ENCODE measurements around the gene FUT6.
A peak's percentile ranks its signal among the peaks of the same experiment; 100 is the strongest.
"Not testable (repeated sequence)": the region's sequence is repeated elsewhere in the genome, so short reads cannot be mapped to it uniquely, and the experiment has no call there.

The FUT6 gene

DNA sequence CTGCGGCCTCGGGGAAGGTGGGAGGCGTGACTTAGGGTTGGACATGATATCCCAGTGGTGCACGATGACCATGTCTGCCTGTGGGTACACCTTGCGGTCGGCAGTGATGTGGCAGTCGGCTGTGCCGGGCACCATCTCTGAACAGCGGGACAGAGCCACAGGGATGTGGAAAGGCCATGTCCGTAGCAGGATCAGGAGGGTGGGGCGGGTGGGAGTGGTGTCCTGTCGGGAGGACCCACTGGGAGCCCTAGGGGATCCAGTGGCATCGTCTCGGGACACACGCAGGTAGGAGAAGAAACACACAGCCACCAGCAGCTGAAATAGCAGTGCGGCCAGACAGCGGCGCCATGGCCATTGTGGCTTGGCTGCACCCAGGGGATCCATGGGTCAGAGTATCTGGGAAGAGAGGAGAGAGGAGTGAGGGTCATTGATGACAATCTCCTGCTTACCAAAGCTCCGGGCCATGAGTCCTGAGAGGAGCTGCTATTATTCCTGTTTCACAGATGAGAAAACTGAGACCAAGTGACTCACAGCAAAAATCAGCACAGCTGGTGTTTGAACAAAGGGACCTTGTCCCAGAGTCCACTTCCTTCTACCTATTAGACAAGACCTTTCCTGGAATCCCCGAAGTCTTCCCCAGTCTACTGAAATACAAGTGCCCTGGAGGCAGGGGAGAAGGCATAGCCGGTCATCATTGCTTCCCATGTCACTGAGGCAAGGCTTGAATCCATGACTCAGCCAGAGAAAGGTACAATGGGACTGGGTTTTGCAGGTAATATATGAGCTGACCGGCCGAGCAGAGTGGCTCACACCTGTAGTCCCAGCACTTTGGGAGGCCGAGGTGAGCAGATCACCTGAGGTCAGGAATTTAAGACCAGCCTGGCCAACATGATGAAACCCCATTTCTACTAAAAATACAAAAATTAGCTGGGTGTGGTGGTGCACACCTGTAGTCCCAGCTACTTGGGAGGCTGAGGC lies 5.2 kb upstream of the FUT6 start:
- H3K27ac Mint-ChIP-seq = no peak overlapping the region
- no peak overlapping the region for H3K4me3 Mint-ChIP-seq
- ATAC-seq (replicated peaks) = no peak
- H3K36me3 Mint-ChIP-seq = no peaks in the 10 kb centered on the region
- H3K4me1 Mint-ChIP-seq = no peaks in the 10 kb centered on the region
- no peaks in the 10 kb centered on the region for H3K9me3 Mint-ChIP-seq
- no peak for DNase-seq
- peaks cover 0 to 5% of the 10 kb centered on the region in 2 donors for H3K27me3 Mint-ChIP-seq

DNA sequence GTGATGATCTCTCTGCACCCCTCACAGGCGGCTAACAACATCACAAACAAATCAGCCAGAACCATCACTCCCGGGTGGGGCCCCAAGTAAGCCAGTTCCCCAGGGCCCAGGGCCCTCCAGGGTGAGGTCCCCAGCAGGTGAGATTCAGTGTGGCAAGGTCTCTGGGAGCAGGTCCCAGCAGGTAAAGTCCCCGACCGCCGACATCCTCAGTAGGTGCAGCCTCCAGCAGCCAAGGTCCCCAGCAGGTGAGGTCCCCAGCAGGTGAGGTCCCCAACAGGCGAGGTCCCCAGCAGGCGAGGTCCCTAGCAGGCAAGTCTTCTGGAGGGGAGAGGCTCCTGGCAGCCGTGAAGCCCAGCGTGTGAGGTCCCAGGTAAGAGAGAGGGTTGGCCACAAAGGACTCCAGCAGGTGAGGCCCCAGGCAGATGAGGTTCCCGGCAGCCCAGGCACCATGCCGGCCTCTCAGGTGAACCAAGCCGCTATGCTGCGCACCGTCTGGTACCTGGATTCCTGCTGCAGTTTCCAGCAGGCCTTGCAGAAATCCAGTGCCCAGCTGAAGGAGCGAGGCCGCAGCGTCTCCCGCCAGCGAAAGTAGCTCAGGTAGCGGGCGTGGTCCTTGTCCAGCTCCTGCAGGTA lies 3.9 kb upstream of the FUT6 start:
- Mint-ChIP-seq H3K4me3 (no peak overlapping the region), H3K9me3 (no peaks in the 10 kb centered on the region), H3K27ac (no peak overlapping the region), H3K27me3 (peaks cover 2 to 9% of the 10 kb centered on the region in 2 donors), H3K36me3 (no peaks in the 10 kb centered on the region), H3K4me1 (peaks cover 2 to 3% of the 10 kb centered on the region in 2 donors)
- ATAC-seq (replicated peaks) (no peak), DNase-seq (no peak)

DNA sequence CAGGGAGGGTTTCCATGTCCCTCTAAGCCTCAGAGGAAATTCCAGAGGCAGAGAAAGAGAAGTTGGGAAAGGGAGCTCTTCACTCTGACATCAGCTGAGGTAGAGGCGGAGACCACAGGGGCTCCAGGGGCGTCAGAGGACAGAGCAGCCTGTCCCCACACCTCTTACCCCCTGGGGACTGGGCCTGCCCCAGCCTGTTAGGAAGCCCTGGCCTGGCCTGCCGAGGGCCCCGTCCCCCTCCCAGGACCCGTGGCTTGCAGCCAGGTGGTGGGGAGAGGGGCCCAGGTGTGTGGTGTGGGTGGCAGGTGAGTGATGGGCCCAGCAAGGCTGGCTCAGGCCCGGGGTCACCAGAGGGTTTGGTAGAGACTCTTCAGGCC lies 2.2 kb upstream of the FUT6 start:
- not testable (repeated sequence) for H3K4me1 Mint-ChIP-seq; ATAC-seq (replicated peaks); H3K9me3 Mint-ChIP-seq; H3K36me3 Mint-ChIP-seq; H3K4me3 Mint-ChIP-seq; H3K27ac Mint-ChIP-seq; DNase-seq
- peaks cover 9 to 21% of the 10 kb centered on the region in 2 donors for H3K27me3 Mint-ChIP-seq

DNA sequence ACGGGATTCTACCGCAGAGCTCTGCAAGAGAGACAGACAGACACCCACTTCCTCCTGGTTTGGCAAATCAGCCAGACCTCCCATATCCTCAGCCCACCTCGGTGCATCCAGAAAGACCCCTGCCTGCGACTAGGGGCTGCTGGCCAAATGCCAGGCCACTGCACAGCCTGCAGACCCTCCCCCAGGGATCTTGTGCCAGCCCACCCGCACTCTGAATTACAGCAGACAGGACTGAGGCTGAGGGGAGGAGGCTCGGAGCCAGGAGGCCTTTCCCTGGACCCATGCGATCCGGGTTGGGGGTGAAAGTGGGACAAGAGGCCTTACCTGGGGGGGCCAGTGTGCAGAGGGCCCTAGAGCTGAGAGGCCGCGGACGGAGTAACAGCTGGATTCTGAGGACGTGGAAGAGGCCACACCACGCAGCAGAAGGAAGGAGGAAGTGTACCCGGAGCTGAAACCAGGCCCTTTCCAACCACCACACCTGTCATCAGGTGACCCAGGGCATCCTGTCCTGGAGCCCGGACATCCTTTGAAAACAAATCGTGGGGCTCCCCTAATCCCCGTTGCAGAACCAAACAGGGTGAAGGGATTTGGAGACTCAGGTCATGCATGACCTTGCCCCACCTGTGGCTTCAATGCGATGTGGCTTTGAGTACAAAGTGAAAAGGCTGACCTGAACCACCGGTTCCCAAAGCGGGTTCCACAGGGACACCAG lies 993 bp downstream of the FUT6 start:
- Mint-ChIP-seq H3K4me1 (peaks cover 2 to 9% of the 10 kb centered on the region in 2 donors), H3K27ac (no peak overlapping the region), H3K36me3 (no peaks in the 10 kb centered on the region), H3K4me3 (no peak overlapping the region), H3K9me3 (no peaks in the 10 kb centered on the region), H3K27me3 (peaks cover 9 to 21% of the 10 kb centered on the region in 2 donors)
- ATAC-seq (replicated peaks) (peak; percentile 52), DNase-seq (no peak)

DNA sequence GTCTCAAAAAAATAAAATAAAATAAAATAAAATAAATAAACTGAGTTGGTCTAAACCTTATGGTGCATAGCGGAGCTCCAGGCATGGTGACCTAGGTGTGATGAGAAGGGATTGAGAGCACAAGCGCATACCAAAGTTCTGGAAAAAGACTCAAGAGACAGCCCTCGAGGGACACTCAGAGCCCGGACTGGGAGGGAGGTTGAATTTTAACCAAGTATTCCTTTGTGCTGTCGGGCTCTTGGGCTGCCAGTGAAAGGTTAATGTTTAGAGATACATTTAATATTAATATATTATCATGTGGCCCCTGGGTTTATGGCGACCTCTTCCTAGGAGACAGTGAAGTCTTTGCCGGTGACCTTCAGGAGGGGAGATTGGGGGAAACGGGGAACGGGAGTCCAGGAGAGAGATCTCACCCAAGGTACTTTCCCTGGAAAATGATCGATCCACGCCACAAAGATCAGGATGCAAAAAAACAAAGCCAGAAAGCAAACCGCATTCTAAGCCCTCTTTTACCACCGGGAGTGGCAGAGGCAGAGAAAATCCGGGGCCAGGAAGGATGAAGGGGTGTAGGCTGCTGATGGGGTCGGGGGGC lies 1.6 kb downstream of the FUT6 start:
- H3K27ac Mint-ChIP-seq = no peak overlapping the region
- H3K36me3 Mint-ChIP-seq = no peaks in the 10 kb centered on the region
- ATAC-seq (replicated peaks) (no peak), DNase-seq (no peak)
- no peak overlapping the region for H3K4me3 Mint-ChIP-seq
- peaks cover 9 to 16% of the 10 kb centered on the region in 2 donors for H3K27me3 Mint-ChIP-seq
- no peaks in the 10 kb centered on the region for H3K9me3 Mint-ChIP-seq
- H3K4me1 Mint-ChIP-seq = peaks cover 2 to 9% of the 10 kb centered on the region in 2 donors

DNA sequence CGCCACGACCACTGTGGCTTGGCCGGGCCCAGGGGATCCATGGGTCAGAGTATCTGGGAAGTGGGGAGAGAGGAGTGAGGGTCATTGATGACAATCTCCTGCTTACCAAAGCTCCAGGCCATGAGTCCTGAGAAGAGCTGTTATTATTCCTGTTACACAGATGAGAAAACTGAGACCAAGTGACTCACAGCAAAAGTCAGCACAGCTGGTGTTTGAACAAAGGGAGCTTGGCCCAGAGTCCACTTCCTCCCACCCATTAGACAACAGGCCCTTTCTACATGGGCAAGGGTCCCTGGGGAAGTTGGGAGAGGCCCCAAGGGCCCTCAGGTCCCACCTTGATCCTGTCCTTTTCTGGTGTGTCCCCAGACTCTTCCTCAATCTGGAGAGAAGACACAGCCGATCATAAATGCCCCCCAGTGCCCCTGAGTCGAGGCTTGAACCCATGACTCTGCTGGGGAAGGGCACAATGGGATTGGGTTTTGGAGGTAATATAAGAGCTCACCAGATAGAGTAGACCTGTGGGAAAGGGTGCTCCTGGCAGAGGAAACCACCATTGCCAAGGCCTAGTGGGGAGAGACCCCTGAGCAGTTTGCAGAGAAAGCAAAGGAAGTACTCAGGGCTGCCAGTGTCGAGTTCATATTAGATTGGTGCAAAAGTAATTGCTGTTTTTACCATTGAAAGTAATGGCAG lies 6.8 kb downstream of the FUT6 start:
- H3K4me3 Mint-ChIP-seq = no peak overlapping the region
- no peaks in the 10 kb centered on the region for H3K9me3 Mint-ChIP-seq
- DNase-seq (no peak), ATAC-seq (replicated peaks) (no peak)
- peaks cover 9 to 28% of the 10 kb centered on the region in 2 donors for H3K27me3 Mint-ChIP-seq
- peaks cover 5 to 10% of the 10 kb centered on the region in 2 donors for H3K4me1 Mint-ChIP-seq
- H3K36me3 Mint-ChIP-seq = peaks cover 6 to 8% of the 10 kb centered on the region in 2 donors
- no peak overlapping the region for H3K27ac Mint-ChIP-seq

DNA sequence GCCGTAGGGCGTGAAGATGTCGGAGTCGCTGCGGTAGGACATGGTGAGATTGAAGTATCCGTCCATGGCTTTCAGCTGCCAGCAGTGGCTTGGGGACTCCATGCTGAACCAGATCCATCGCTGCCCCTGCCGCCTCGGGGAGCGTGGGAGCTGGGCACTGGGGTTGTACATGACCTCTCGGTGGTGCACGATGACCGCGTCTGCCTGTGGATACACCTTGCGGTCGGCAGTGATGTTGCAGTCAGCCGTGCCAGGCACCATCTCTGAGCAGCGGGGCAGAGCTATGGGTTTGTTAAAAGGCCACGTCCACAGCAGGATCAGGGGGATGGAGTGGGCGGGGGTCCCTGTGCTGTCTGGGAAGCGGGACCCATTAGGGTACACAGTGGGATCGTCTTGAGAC lies 7.4 kb downstream of the FUT6 start:
- H3K27me3 Mint-ChIP-seq = peaks cover 9 to 27% of the 10 kb centered on the region in 2 donors
- peaks cover 8 to 14% of the 10 kb centered on the region in 2 donors for H3K4me1 Mint-ChIP-seq
- H3K4me3 Mint-ChIP-seq = no peak overlapping the region
- ATAC-seq (replicated peaks) = no peak
- no peak for DNase-seq
- H3K36me3 Mint-ChIP-seq = peaks cover 6 to 8% of the 10 kb centered on the region in 2 donors
- H3K27ac Mint-ChIP-seq = no peak overlapping the region
- H3K9me3 Mint-ChIP-seq = no peaks in the 10 kb centered on the region

DNA sequence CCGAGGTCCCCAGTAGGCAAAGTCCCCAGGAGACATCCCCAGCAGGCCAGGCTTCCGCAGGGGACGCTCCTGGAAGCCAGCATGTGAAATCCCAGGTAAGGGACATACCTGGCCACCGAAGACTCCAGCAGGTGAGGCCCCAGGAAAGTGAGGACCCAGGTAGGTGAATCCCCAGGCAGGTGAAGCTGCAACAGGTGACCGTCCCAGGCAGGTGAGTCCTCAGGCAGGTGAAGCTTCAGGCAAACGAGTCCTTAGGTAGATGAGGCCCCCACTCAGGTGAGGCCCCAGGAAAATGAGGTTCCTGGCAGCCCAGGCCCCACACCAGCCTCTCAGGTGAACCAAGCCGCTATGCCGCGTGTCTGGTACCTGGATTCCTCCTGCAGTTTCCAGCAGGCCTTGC lies 8.3 kb downstream of the FUT6 start:
- DNase-seq (no peak), ATAC-seq (replicated peaks) (no peak)
- peaks cover 15 to 23% of the 10 kb centered on the region in 2 donors for H3K4me1 Mint-ChIP-seq
- no peak overlapping the region for H3K4me3 Mint-ChIP-seq
- H3K27me3 Mint-ChIP-seq = peaks cover 9 to 32% of the 10 kb centered on the region in 2 donors
- peaks cover 6 to 8% of the 10 kb centered on the region in 2 donors for H3K36me3 Mint-ChIP-seq
- no peaks in the 10 kb centered on the region for H3K9me3 Mint-ChIP-seq
- no peak overlapping the region for H3K27ac Mint-ChIP-seq

DNA sequence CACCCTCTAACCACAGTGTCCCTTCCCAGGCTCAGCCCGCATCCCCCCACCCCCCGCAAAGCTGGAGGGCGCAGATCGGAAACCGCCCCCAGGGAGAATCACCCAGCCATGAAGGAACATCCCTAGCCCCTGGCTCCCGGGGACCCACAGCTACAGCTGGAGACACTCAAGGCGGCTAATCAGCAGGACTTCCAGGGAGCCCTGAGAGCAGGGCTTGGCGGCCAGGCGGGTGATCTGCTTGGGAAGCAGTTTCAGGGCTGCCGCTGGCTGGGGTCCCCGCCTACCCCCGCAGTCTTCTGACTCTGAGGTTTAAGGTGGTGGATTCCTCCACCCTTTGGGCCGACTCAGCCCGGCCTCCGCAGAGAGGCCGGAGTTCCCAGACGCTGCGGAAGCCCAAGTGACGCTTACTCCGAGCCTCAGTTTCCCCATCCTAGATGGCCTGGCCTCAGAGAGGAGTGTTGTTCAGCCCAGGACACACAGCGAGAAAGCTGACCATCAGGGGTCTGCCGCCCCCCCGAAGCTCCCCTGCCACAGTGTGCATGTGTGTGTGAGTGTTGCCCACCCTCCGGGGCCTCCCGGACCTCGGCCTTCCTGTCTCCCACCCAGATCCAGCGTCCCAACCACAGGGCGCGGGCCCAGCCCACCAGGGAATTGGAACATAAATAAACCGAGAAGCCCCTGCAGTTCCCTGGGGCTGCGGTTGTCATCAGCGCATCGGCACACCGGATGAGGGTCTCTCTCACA lies 9.8 kb downstream of the FUT6 start:
- ATAC-seq (replicated peaks) (no peak), DNase-seq (no peak)
- peaks cover 9 to 32% of the 10 kb centered on the region in 2 donors for H3K27me3 Mint-ChIP-seq
- H3K4me3 Mint-ChIP-seq = peak overlapping the region; percentile 71 to 89
- H3K9me3 Mint-ChIP-seq = no peaks in the 10 kb centered on the region
- no peak overlapping the region for H3K27ac Mint-ChIP-seq
- peaks cover 6 to 8% of the 10 kb centered on the region in 2 donors for H3K36me3 Mint-ChIP-seq
- H3K4me1 Mint-ChIP-seq = peaks cover 15 to 23% of the 10 kb centered on the region in 2 donors

DNA sequence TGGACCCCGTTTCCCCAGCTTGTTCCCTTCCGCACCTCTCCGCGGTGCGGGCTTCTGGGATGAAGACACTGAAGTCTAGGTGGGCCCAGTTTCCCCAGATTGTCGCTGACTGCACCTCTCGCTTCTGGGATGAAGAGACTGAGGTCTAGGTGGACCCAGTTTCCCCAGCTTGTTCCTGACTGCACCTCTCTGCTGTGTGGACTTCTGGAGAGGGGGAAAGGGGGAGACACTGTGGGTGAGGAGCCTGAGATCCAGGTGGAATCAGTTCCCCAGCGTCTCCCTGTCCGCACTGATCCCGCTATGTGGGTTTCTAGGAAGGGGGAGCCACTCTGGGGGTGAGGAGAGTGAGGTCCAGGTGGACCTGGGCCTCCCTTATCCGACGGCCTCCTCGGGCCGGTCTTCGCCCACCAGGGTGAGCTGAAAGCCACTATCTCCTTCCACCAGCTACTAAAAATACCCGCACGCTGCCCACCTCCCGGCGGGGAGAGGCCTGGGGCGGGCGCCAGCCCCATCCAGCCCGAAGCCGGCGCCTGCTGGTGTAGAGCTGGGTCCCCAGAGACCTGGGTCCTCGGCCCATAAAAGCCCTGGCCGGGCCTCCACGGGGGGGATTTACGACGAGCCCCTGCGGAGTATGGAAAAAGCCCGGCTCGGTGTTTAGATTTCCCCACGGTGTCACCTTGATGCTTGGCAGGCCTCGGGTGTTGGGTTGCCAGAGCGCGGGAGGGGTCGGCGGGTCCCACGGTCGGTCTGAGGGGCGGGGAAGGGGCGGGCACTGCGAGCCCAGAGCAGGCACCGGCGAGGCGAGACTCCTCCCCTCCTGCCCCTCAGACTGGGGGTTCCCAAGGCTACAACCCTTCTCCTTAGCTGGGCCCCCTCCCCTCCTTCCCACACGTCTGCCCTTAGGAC lies 10.6 kb downstream of the FUT6 start:
- peaks cover 6 to 8% of the 10 kb centered on the region in 2 donors for H3K36me3 Mint-ChIP-seq
- peaks cover 15 to 23% of the 10 kb centered on the region in 2 donors for H3K4me1 Mint-ChIP-seq
- peak overlapping the region; percentile 89 to 100 for H3K4me3 Mint-ChIP-seq
- H3K9me3 Mint-ChIP-seq = no peaks in the 10 kb centered on the region
- DNase-seq (peak; percentile 42), ATAC-seq (replicated peaks) (peak in 1 of 2 donors; percentile 9)
- H3K27me3 Mint-ChIP-seq = peaks cover 9 to 32% of the 10 kb centered on the region in 2 donors
- H3K27ac Mint-ChIP-seq = peak overlapping the region; percentile 99

DNA sequence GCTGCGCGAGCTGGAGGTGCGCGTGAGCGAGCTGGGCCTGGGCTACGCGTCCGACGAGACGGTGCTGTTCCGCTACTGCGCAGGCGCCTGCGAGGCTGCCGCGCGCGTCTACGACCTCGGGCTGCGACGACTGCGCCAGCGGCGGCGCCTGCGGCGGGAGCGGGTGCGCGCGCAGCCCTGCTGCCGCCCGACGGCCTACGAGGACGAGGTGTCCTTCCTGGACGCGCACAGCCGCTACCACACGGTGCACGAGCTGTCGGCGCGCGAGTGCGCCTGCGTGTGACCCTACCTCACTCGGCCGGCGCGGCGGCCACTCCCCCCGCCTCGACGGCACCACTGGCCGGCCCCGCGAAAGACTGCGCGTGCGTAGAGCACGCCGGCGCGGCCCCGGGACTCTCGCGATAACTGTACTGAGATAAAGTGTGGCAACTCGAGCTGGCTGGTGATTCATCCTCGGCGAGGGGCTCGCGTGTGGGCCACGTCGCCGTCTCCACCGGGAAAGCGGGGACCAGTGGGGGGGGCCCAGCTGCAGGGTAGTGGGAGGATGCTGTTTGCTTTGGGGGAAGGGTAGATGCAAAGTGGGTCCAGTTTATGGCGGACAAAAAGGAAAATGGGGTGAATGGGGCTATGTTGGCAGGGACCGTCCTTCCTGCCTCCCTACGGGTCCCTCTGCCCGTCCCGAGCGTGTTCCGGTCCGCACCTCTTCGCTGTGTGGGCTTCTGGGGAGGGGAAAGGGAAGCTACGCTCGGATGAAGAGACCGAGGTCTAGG lies 11.4 kb downstream of the FUT6 start:
- H3K36me3 Mint-ChIP-seq = peaks cover 6 to 8% of the 10 kb centered on the region in 2 donors
- H3K4me3 Mint-ChIP-seq = peak overlapping the region; percentile 89 to 100
- no peaks in the 10 kb centered on the region for H3K9me3 Mint-ChIP-seq
- peaks cover 9 to 32% of the 10 kb centered on the region in 2 donors for H3K27me3 Mint-ChIP-seq
- ATAC-seq (replicated peaks) = peak; percentile 79 to 83
- peak; percentile 96 for DNase-seq
- H3K4me1 Mint-ChIP-seq = peaks cover 15 to 23% of the 10 kb centered on the region in 2 donors
- peak overlapping the region; percentile 99 for H3K27ac Mint-ChIP-seq

Measured in stimulated activated naive B cell treated with anti-CD40 and anti-IgM and Interleukin-4, amounts not matched to agents 10 μg/mL and 1 μg/mL and 100 μg/mL, for 72 hours (primary cell).